Stimulated activated CD8-positive, alpha-beta memory T cell treated with anti-CD3 and anti-CD28 coated beads, Interleukin-4, amount 100 ng/mL, for 1 hour (primary cell): ENCODE data around the gene SEMA4B.
A peak's percentile ranks its signal among the peaks of the same experiment; 100 is the strongest.
"Not testable (repeated sequence)": the region's sequence is repeated elsewhere in the genome, so short reads cannot be mapped to it uniquely, and the experiment has no call there.

Experiments used
- DNase-seq, 2 donors: peaks; one replicate each; pipeline ENCODE4 v3.0.0-alpha.2; 2020; ENCODE audit warnings: low read depth in 2 of 2, low spot score in 1 of 2

Gene SEMA4B

GRCh38 chr15:90178468-90179435 lies 22.4 kb upstream of the SEMA4B start:
- DNase-seq = no peak

GRCh38 chr15:90181776-90182175 lies 19.4 kb upstream of the SEMA4B start:
- DNase-seq = no peak

GRCh38 chr15:90184119-90184785 lies 16.9 kb upstream of the SEMA4B start:
- DNase-seq = no peak

GRCh38 chr15:90184786-90185704 lies 16.1 kb upstream of the SEMA4B start:
- peak in 1 of 2 donors; percentile 32 for DNase-seq

- DNase-seq = no peak
These were observed 13.8 kb upstream of the SEMA4B start for GRCh38 chr15:90187257-90187868.

- not testable (repeated sequence) for DNase-seq
These were observed 13.1 kb upstream of the SEMA4B start for GRCh38 chr15:90188065-90188464.

GRCh38 chr15:90188914-90189748 lies 12.0 kb upstream of the SEMA4B start:
- DNase-seq = no peak

- DNase-seq = no peak
These were observed 11.2 kb upstream of the SEMA4B start for GRCh38 chr15:90189781-90190467.

GRCh38 chr15:90190606-90191343 lies 10.4 kb upstream of the SEMA4B start:
- no peak for DNase-seq

GRCh38 chr15:90191344-90191687 lies 9.8 kb upstream of the SEMA4B start:
- DNase-seq = no peak

GRCh38 chr15:90191794-90192509 lies 9.2 kb upstream of the SEMA4B start:
- no peak for DNase-seq

GRCh38 chr15:90192961-90193786 lies 8.0 kb upstream of the SEMA4B start:
- no peak for DNase-seq

GRCh38 chr15:90194655-90195054 lies 6.5 kb upstream of the SEMA4B start:
- no peak for DNase-seq

GRCh38 chr15:90200534-90201129 lies 498 bp upstream of the SEMA4B start:
- DNase-seq = no peak

GRCh38 chr15:90201944-90202375 lies 830 bp downstream of the SEMA4B start:
- DNase-seq = no peak

- no peak for DNase-seq
These were observed 1.8 kb downstream of the SEMA4B start for GRCh38 chr15:90202929-90203328.

- DNase-seq = no peak
These were observed 2.3 kb downstream of the SEMA4B start for GRCh38 chr15:90203473-90203872.
